Measurements from ENCODE around the gene NOTO.
"Not testable (repeated sequence)": the region's sequence is repeated elsewhere in the genome, so short reads cannot be mapped to it uniquely, and the experiment has no call there.

NOTO gene

DNA sequence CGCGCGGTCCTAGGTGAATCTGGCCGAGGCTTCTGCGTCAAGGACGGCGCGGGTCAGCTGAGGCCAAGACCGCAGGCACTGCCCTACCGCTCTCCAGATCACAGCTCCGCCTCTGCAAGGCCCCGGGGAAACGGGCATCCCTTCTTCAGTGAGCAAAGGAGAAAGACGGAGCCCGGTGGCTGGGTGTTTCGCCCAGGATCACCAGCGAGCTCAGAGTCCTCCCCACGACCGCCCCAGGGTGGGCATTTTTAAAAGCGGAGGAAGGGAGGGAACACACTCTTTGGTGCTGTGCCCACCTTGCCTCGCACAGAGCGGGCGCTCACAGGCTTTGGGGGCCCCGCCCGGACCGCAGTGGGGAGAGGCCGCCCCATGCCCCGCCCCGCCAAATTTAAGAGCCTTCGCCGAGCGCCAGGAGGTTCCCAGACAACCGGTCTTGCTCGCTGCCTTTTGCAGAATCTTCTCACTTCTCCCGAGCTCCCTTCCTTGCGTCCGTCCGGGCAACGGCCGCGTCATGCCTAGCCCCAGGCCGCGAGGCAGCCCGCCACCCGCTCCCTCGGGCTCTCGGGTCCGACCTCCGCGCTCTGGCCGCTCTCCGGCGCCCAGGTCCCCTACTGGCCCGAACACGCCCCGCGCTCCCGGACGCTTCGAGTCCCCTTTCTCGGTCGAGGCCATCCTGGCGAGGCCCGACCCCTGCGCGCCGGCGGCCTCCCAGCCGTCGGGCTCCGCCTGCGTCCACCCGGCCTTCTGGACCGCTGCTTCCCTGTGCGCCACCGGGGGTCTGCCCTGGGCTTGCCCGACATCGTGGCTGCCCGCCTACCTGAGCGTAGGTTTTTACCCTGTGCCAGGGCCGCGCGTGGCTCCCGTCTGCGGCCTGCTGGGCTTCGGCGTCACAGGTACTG lies at the start of gene NOTO:
Gene NOTO, plus strand, starts transcription at position 419 of the 899 bp plus-strand sequence. Its CDS starts 93 bp downstream, at position 512.
- DNase-seq (ENCODE audit: low read depth in 3 of 3): no peak

DNA sequence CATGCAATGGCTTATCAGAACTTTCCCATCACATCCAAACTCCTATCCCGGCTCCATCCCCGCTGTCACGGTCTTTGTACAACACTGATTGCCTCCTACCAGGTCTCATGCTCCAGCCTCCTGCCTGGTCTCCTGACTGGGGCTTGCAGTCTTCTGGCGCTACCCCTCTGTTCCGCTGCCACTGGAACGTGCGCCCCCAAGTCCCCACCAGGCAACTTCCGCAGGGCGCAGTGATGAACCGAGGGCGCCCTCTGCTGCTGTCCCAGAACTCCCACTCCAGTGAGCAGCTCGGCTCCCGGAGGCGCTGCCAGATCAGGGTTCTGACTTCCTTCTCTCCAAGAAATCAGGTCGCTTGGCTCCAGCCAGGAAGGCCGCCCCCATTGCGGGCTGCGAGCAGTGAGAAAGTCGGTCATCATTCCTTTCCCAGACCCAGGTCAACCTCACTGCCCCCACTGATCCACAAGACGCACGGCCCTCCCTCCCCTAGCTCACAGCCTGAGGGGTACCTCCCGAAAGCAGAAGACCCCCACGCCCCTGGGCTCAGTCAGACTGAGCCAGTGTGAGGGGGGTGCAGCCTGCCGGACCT lies 45.7 kb upstream of the NOTO start:
- no peak for DNase-seq (ENCODE audit: low read depth in 3 of 3)

DNA sequence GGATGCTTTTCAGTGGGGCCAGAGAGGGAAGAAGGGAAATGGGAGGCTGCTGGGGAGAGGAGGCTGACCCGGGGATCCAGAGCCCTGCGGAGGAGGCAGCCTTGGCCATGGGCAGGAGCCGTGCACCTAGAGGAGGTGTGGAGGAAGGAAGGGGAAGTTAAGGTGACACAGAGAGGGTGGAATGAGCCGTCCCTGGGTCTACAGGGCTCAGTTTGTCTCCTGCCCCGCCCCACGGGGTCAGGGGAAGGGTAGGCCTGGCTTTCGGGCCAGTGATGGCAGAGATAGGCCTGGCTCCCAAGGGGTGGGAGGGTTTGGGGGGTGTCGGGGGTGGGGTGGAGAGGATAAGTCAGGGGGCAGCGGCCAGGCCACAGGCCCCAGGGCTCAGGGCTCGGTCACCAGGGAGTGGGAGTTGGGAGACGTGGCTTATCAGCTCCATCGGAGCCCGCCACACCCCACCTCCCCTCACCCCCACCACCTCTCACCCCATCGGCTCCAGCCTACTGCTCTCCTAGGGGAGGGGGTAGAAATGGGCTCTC lies 39.5 kb upstream of the NOTO start:
- DNase-seq (ENCODE audit: low read depth in 3 of 3): no peak

DNA sequence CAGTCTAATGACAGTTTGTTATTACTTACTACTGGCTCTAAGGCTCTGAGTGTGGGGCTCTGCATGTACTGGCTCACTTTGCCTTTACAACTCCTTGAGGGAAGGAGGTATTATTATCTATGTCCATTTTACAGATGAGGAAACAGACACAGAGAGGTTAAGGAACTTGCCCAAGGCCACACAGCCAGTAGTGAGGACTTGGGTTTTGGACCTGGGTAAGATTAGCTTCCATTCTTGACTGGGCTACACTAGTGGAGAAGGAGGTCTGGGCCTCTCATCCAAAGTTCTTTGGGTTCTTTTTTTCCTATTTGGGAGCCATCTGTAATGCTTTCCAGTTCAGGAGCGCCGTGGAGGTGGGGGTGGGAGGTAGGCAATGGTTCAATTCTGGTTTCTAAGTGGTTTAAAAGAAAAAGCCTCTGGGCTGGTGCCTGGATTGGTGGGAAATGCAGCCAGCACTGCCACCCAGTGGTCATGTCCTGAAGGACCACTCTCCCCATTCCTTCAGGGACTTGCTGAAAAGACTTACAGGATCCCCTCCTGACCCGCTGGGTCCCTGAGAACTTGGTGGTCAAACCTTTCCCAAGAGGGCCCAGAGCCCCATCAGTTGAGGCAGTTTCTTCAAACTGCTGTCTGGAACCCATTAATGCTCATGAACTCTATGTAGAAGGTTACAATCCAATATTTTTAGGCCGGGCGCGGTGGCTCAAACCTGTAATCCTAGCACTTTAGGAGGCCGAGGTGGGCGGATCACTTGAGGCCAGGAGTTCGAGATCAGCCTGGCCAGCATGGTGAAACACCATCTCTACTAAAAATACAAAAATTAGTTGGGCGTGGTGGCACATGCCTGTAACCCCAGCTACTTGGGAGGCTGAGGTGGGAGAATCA lies 38.6 kb upstream of the NOTO start:
- peak in 2 of 3 experiments; percentile 41 to 49 for DNase-seq (ENCODE audit: low read depth in 3 of 3)

GRCh38 chr2:73165978-73166377 lies 36.4 kb upstream of the NOTO start:
- DNase-seq (ENCODE audit: low read depth in 3 of 3): not testable (repeated sequence)

DNA sequence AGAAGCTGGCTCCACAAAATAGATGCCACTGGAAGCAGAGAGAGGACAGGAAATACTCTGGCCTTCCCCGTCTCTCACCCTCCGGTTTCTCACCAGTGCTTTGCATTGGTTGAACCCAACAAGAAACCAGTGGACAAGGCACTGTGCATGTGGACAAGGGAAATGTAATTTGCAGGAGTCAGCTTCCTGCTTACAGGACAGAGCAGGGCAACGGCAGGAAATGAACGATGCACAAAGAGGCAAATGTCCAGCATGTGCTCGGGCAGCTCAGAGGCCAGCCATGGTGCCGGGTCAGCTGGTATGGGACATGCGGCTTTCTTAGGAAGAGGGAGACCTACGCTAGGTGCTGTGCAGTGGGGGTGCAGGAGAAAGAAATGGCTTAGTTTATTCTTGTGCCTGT lies 35.6 kb upstream of the NOTO start:
- not testable (repeated sequence) for DNase-seq (ENCODE audit: low read depth in 3 of 3)

DNA sequence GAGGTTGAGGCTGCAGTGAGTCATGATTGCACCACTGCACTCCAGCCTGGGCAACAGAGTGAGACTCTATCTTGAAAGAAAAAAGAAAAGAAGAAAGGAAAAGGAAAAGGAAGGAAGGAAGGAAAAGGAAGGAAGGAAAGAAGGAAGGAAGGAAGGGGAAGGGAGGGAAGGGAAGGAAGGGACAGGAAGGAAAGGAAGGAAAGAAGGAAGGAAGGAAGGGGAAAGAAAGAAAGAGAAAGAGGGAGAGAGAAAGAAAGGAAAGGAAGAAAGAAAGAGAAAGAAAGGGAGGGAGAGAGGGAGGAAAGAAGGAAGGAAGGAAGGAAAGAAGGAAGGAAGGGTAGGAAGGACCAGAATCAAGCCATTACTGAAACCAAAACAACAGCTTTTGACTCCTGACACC lies 34.0 kb upstream of the NOTO start:
- not testable (repeated sequence) for DNase-seq (ENCODE audit: low read depth in 3 of 3)

DNA sequence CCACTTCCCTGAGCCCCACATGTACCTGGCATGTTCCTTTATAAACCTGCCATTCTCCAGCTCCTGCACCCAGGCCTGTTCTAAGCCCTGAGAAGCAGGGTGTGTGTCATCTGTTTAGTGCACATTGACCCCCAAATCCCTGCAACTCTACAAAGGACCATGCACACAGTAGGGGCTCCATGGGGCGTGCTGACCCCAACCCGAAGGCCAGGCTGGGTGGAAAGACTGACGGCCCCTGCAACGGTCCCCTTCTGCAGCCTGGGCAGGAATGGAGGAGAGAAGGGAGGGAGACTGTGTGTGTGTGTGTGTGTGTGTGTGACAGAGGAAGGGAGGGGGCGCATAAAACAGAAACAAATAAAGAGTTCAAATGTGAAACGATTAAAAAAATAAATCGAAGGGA lies 32.0 kb upstream of the NOTO start:
- DNase-seq (ENCODE audit: low read depth in 3 of 3): not testable (repeated sequence)

DNA sequence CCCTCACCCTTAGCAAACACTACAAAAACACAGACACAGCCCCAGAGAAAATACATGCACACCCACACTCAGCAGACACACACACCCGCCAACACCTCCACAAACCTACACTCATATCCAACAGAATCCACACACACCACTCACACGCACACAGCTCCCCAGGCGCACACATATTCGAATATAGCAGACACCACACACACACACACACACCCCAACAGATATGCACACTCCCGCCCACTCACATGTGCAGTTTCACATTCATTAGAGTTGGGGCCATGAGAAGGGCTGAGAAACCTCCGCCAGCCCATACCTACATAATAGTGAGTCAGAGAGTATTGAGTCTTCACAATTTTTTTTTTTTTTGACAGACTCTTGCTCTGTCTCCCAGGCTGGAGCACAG lies 29.4 kb upstream of the NOTO start:
- peak in 1 of 3 experiments; percentile 9 for DNase-seq (ENCODE audit: low read depth in 3 of 3)

- DNase-seq (ENCODE audit: low read depth in 3 of 3): no peak
Observed at GRCh38 chr2:73173781-73174180, 28.6 kb upstream of the NOTO start.

DNA sequence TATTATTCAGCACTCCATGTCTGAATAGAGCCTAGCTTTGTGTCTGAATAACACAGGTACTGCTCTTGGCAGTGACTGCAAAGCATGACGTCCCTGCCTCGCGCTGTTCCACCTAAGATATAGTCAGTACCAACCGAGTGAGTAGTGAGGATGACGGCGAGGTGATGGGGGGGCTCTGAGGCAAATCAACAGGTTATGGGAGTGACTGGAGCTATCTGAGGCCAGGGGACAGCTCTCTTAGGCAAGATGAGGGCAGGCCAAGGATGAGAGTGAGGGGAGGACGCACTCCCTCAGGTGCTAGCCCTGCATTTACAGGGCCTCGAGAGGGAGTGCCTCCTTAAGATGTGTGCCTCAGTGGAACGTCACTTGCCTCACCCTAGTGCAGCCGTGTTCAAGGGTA lies 28.1 kb upstream of the NOTO start:
- no peak for DNase-seq (ENCODE audit: low read depth in 3 of 3)

DNA sequence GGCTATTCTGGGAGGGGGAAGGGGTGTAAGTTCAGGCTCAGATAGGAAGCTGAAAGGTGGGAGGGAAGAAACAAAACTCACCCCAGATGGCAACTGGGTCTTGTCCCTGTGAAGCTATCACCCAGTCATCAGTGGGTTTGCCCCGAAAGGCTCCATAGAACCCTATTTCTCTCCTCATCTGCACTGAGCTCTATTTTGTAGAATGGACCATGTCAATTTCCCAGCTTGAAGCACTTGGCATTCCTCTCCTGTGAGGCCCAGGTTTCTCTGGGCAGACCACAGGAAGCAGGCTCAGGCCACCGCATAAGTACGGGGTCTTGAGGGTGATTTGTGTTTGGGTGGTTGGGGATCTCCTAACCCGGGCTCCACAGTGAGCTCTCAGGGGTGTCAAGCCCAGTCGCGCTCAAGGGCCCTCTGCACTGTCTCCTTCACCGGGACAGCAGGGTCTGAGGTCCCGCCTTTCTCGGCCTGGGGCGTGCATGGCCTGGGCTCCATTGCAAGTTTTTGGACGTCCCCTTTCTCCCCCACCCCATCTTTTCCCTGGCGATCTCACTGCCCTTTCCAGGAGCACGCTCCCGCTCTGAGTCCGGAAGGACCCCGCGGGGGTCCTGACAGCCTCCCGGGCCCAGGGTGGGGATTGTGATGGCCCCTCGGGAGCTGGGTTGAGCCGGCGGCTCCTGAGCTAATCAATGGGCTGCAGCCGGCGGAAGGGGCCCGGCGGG lies 27.3 kb upstream of the NOTO start:
- no peak for DNase-seq (ENCODE audit: low read depth in 3 of 3)

DNA sequence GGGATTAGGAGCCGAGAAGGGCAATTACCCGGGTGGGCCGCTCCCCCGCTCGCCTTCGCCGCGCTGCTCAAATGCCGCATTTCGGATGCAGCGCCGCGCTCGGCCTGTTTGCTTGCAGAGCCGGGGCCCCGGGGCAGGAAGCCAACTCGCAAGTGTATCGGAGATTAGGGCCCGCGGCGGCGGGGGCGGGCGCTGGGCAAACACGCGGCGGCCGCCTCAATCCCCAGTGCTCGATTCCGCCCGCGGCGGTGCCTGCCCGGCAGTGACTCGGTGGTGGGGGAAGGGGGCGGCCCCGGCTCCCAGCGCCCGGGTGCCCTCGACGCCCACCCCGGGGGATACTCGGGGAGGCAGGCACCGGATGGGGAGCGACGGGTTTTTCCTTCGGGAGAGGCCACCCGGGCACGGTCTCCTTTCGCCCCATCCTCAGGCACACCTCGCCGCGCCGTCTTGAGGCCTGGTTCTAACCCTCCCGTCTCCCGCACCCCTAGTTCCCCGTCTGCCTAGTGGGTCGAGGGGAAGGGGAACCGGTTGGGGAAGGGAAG lies 26.6 kb upstream of the NOTO start:
- peak; percentile 42 to 57 (median 48) for DNase-seq (ENCODE audit: low read depth in 3 of 3)

GRCh38 chr2:73176205-73176880 lies 26.0 kb upstream of the NOTO start:
- no peak for DNase-seq (ENCODE audit: low read depth in 3 of 3)

DNA sequence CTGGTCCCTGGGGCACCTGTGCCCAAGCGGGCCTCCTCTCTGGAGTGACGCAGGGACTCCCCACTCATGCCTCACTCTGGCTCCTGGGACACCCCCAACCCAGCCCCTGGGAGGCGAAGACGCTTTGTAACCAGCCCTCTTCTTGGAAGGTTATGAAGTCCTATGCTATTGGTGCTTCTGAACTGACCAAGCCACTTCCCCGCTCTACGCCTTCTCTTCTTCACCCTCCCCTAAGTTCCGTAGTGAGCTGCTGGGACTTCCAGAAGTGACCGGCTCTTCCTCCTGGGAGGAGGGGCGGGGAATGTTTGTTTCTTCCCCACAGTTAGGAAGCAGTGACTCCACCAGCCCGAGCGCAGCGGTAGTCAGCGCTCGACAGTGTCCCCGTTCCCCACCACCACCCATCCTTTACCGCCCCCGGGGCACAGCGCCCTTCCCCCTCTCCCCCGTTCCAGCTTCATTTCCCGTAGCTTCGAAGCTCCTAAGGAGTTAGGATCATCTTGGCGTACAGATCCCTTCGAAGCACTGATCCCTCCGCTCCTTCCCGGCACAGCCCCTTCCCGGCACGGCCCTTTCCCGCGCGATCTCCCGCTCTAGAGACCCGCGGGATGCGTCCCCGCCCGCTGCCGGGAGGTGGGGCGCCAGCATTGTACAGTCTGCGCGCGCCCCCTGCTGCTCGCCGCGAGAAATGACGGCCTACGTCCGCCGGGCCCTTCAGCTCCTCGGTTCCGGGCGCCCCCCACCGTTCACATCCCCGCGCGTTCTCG lies 25.3 kb upstream of the NOTO start:
- DNase-seq (ENCODE audit: low read depth in 3 of 3): peak; percentile 80 to 83 (median 82)

- no peak for DNase-seq (ENCODE audit: low read depth in 3 of 3)
Observed at GRCh38 chr2:73177645-73178255, 24.6 kb upstream of the NOTO start.

- no peak for DNase-seq (ENCODE audit: low read depth in 3 of 3)
Observed at GRCh38 chr2:73185965-73186364, 16.4 kb upstream of the NOTO start.

DNA sequence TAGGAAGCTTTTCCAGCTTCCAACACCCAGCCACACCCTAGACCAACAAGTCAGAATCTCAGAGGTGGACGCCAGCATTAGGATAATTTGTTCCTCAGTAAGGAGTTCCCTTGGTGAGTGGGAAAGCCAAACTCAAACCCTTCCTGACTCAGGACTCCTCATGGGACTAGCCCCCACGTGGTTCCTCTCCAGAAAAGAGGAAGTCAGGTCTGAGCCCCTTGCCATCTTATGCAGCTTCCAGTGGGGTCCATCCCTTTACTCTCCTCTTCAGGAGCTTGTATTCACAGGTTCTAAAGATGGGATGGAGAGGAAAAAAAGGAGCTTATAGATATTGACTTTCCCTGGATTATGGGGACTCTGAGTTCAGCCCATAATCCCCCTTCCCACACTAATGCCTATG lies 14.8 kb upstream of the NOTO start:
- no peak for DNase-seq (ENCODE audit: low read depth in 3 of 3)

- DNase-seq (ENCODE audit: low read depth in 3 of 3): no peak
Observed at GRCh38 chr2:73197579-73197978, 4.8 kb upstream of the NOTO start.

All from stimulated activated CD4-positive, alpha-beta T cell treated with anti-CD3 and anti-CD28 coated beads, TNF-alpha, amount 100 ng/mL, for 4 hours (primary cell).